ENCODE measurements around the gene DCAF8.

DCAF8 gene

GRCh38 chr1:160227034-160227433 is 35.3 kb downstream of the DCAF8 start:
- in situ Hi-C loops (cut with MboI; ENCODE audit: low sequenced_read_pairs) = no loop called here

GRCh38 chr1:160226623-160227022 is 35.7 kb downstream of the DCAF8 start:
- in situ Hi-C loops (cut with MboI; ENCODE audit: low sequenced_read_pairs) = no loop called here

- in situ Hi-C loops (cut with MboI; ENCODE audit: low sequenced_read_pairs) = no loop called here
Measured at GRCh38 chr1:160225345-160225744, 37.0 kb downstream of the DCAF8 start.

- in situ Hi-C loops (cut with MboI; ENCODE audit: low sequenced_read_pairs) = no loop called here
Measured at GRCh38 chr1:160224606-160225005, 37.7 kb downstream of the DCAF8 start.

GRCh38 chr1:160222546-160222945 is 39.8 kb downstream of the DCAF8 start:
- in situ Hi-C loops (cut with MboI; ENCODE audit: low sequenced_read_pairs) = no loop called here

- in situ Hi-C loops (cut with MboI; ENCODE audit: low sequenced_read_pairs) = no loop called here
Measured at GRCh38 chr1:160221089-160221488, 41.3 kb downstream of the DCAF8 start.

- in situ Hi-C loops (cut with MboI; ENCODE audit: low sequenced_read_pairs) = no loop called here
Measured at GRCh38 chr1:160220301-160220700, 42.0 kb downstream of the DCAF8 start.

GRCh38 chr1:160219062-160219929 is 43.1 kb downstream of the DCAF8 start:
- in situ Hi-C loops (cut with MboI; ENCODE audit: low sequenced_read_pairs) = no loop called here

- in situ Hi-C loops (cut with MboI; ENCODE audit: low sequenced_read_pairs) = no loop called here
Measured at GRCh38 chr1:160217481-160218051, 44.8 kb downstream of the DCAF8 start.

- in situ Hi-C loops (cut with MboI; ENCODE audit: low sequenced_read_pairs) = no loop called here
Measured at GRCh38 chr1:160216301-160216700, 46.0 kb downstream of the DCAF8 start.

- in situ Hi-C loops (cut with MboI; ENCODE audit: low sequenced_read_pairs) = no loop called here
Measured at GRCh38 chr1:160214481-160215140, 47.7 kb downstream of the DCAF8 start.

GRCh38 chr1:160211046-160211790 is 51.1 kb downstream of the DCAF8 start:
- in situ Hi-C loops (cut with MboI; ENCODE audit: low sequenced_read_pairs) = no loop called here

- in situ Hi-C loops (cut with MboI; ENCODE audit: low sequenced_read_pairs) = no loop called here
Measured at GRCh38 chr1:160210561-160210960, 51.8 kb downstream of the DCAF8 start.

- in situ Hi-C loops (cut with MboI; ENCODE audit: low sequenced_read_pairs) = no loop called here
Measured at GRCh38 chr1:160209321-160210046, 52.9 kb downstream of the DCAF8 start.

GRCh38 chr1:160208557-160209320 is 53.6 kb downstream of the DCAF8 start:
- in situ Hi-C loops (cut with MboI; ENCODE audit: low sequenced_read_pairs) = no loop called here

GRCh38 chr1:160207771-160208556 is 54.4 kb downstream of the DCAF8 start:
- in situ Hi-C loops (cut with MboI; ENCODE audit: low sequenced_read_pairs) = no loop called here

- in situ Hi-C loops (cut with MboI; ENCODE audit: low sequenced_read_pairs) = no loop called here
Measured at GRCh38 chr1:160207118-160207650, 55.2 kb downstream of the DCAF8 start.

GRCh38 chr1:160206421-160207117 is 55.8 kb downstream of the DCAF8 start:
- in situ Hi-C loops (cut with MboI; ENCODE audit: low sequenced_read_pairs) = no loop called here

Data from HL-60/S4 treated with retinoic acid at 250 ng/mL for 4 days and 3 days (cell line).